ENCODE data around the gene CDH3. TPM values are rescaled to one million over a fixed set of nuclear protein-coding genes. Genes with fewer than 3 reads are reported as not detected.

The CDH3 gene
- total RNA-seq = 0.51 TPM
- long read RNA-seq = 0 reads

- no peak for DNase-seq (ENCODE audit: low spot score)
These were observed at the start of gene CDH3 for GRCh38 chr16:68644715-68645493. CDH3 (plus strand) TSS chr16:68645310; CDS start chr16:68645380, 70 bp downstream.

GRCh38 chr16:68596266-68596665, 48.8 kb upstream of the CDH3 start:
- no peak for DNase-seq (ENCODE audit: low spot score)

- no peak for DNase-seq (ENCODE audit: low spot score)
These were observed 45.5 kb upstream of the CDH3 start for GRCh38 chr16:68599586-68599985.

GRCh38 chr16:68605746-68606145, 39.4 kb upstream of the CDH3 start:
- no peak for DNase-seq (ENCODE audit: low spot score)

GRCh38 chr16:68607443-68607842, 37.7 kb upstream of the CDH3 start:
- no peak for DNase-seq (ENCODE audit: low spot score)

GRCh38 chr16:68608330-68608729, 36.8 kb upstream of the CDH3 start:
- DNase-seq (ENCODE audit: low spot score) = no peak

GRCh38 chr16:68612996-68613395, 32.1 kb upstream of the CDH3 start:
- DNase-seq (ENCODE audit: low spot score) = no peak

GRCh38 chr16:68617734-68618133, 27.4 kb upstream of the CDH3 start:
- DNase-seq (ENCODE audit: low spot score) = no peak

GRCh38 chr16:68626557-68626956, 18.6 kb upstream of the CDH3 start:
- DNase-seq (ENCODE audit: low spot score) = no peak

- no peak for DNase-seq (ENCODE audit: low spot score)
These were observed 17.1 kb upstream of the CDH3 start for GRCh38 chr16:68627951-68628425.

- DNase-seq (ENCODE audit: low spot score) = no peak
These were observed 15.7 kb upstream of the CDH3 start for GRCh38 chr16:68629351-68629910.

- DNase-seq (ENCODE audit: low spot score) = no peak
These were observed 9.0 kb upstream of the CDH3 start for GRCh38 chr16:68636064-68636560.

- DNase-seq (ENCODE audit: low spot score) = no peak
These were observed 8.3 kb upstream of the CDH3 start for GRCh38 chr16:68636818-68637217.

GRCh38 chr16:68640972-68641371, 4.1 kb upstream of the CDH3 start:
- DNase-seq (ENCODE audit: low spot score) = no peak

- no peak for DNase-seq (ENCODE audit: low spot score)
These were observed 3.1 kb upstream of the CDH3 start for GRCh38 chr16:68642047-68642435.

GRCh38 chr16:68642436-68643101, 2.5 kb upstream of the CDH3 start:
- DNase-seq (ENCODE audit: low spot score) = no peak

- DNase-seq (ENCODE audit: low spot score) = no peak
These were observed 1.9 kb upstream of the CDH3 start for GRCh38 chr16:68643227-68643626.

GRCh38 chr16:68643847-68644246, 1.3 kb upstream of the CDH3 start:
- DNase-seq (ENCODE audit: low spot score) = no peak

- no peak for DNase-seq (ENCODE audit: low spot score)
These were observed 814 bp upstream of the CDH3 start for GRCh38 chr16:68644296-68644695.

- DNase-seq (ENCODE audit: low spot score) = no peak
These were observed 631 bp downstream of the CDH3 start for GRCh38 chr16:68645494-68646388.
